ENCODE data around the gene CIITA. TPM values are rescaled to one million over a fixed set of nuclear protein-coding genes. Genes with fewer than 3 reads are reported as not detected.

Gene CIITA
- total and polyA plus RNA-seq, 9 of the 15 experiments (the other 6 are each of a cell fraction or from before 2014, with no cell fraction given): 0.01 to 0.20 (median 0.11) TPM; not detected in 4

GRCh38 chr16:10941127-10941933, 64.3 kb downstream of the CIITA start:
- 4% methylated on average over 29 of the region's 36 CpGs for WGBS (ENCODE audit: insufficient coverage, low coverage, missing lambda C conversion rate)
- Histone ChIP-seq H3K9me1 (ENCODE audit: control insufficient read depth, insufficient read depth, low read length) (peaks cover 16% of the 10 kb centered on the region), H3K9me3 (replicated peaks; ENCODE audit: control insufficient read depth, insufficient read depth, low read depth, low read length) (no peaks in the 10 kb centered on the region), H4K20me1 (replicated peaks; ENCODE audit: control insufficient read depth, insufficient read depth, low read length) (peaks cover 45% of the 10 kb centered on the region), H2AFZ (ENCODE audit: low read depth, low read length) (0 out of 2 replicates have a peak overlapping the region, but pooled peaks have one; percentile 9), H3K4me1 (replicated peaks in 1 of 2; ENCODE audit: control insufficient read depth in 2 of 2, insufficient read depth in 2 of 2, low read length in 2 of 2) (peaks cover 42 to 57% of the 10 kb centered on the region in 2 experiments), H3K4me3 (peak overlapping the region; percentile 64), H3K79me2 (ENCODE audit: control insufficient read depth, insufficient read depth, low read length) (peaks cover 68% of the 10 kb centered on the region), H3K4me2 (ENCODE audit: insufficient read depth, low read length) (peak overlapping the region; percentile 87), H3K36me3 (ENCODE audit: control insufficient read depth, insufficient read depth, low read length) (peaks cover 32% of the 10 kb centered on the region; the same call in 2 of the 3 replicates), H3K9ac (ENCODE audit: insufficient read depth in 1 of 2, low read depth in 2 of 2, low read length in 2 of 2) (peak overlapping the region; percentile 67 to 89), H3K27ac (ENCODE audit: extremely low read depth, low read depth, low read length) (no peak overlapping the region; the same call in 2 of the 3 replicates), H3K27me3 (ENCODE audit: control insufficient read depth in 2 of 2, insufficient read depth in 2 of 2, low read length in 2 of 2) (no peaks in the 10 kb centered on the region)
- no TSS peak for BruUV-seq (replicated peaks)
- in situ Hi-C loops (cut with MboI) (no loop called here), intact Hi-C loops (cut with micrococcal nuclease) (no loop called here)
- CTCF ChIA-PET (ENCODE audit: low intra/inter-chr PET ratio): interaction anchor here (0.5 kb wide), 1 partner anchor 204 kb away, joined by 3 read pairs; no protein-coding TSS in a partner anchor
- POLR2A ChIA-PET: no interaction called here
- FAIRE-seq: no peak
- peak in 1 of 4 experiments; percentile 18 for DNase-seq (ENCODE audit: extremely low read depth in 1 of 4, low spot score in 3 of 4)
- ATAC-seq: peak; percentile 1; the same call in 2 of the 3 replicates
- TF ChIP-seq BRF2 (IDR thresholded peaks at IDR 0.05; ENCODE audit: borderline replicate concordance, insufficient read depth, insufficient read length) (no peak), PRDM10 (IDR thresholded peaks at IDR 0.05; ENCODE audit: partially characterized antibody) (no peak), UBTF (IDR thresholded peaks at IDR 0.05; ENCODE audit: borderline replicate concordance in 1 of 2, low read depth in 2 of 2, low read length in 2 of 2) (no peak), HEY1 (CRISPR knock-in tag; IDR thresholded peaks at IDR 0.05; ENCODE audit: borderline replicate concordance) (no peak), ILK (tag; IDR thresholded peaks at IDR 0.05; ENCODE audit: borderline replicate concordance, low read depth) (no peak), ZSCAN32 (CRISPR knock-in tag; IDR thresholded peaks at IDR 0.05) (no peak), MYC (IDR thresholded peaks at IDR 0.05; ENCODE audit: low read depth, low read length) (no peak), MYC (CRISPR knock-in tag; IDR thresholded peaks at IDR 0.05; ENCODE audit: borderline replicate concordance, low read depth) (peak; percentile 30; the same call in 1 of the 2 replicates)
